GM21447 (cell line): Measurements from ENCODE around the gene CHMP2A.

Source experiments
- ATAC-seq: cut with Tn5 transposase; IDR thresholded peaks from one replicate; pipeline ENCODE4 v1.9.1; 2021; ENCODE audit not compliant: unreplicated experiment

The CHMP2A gene

DNA sequence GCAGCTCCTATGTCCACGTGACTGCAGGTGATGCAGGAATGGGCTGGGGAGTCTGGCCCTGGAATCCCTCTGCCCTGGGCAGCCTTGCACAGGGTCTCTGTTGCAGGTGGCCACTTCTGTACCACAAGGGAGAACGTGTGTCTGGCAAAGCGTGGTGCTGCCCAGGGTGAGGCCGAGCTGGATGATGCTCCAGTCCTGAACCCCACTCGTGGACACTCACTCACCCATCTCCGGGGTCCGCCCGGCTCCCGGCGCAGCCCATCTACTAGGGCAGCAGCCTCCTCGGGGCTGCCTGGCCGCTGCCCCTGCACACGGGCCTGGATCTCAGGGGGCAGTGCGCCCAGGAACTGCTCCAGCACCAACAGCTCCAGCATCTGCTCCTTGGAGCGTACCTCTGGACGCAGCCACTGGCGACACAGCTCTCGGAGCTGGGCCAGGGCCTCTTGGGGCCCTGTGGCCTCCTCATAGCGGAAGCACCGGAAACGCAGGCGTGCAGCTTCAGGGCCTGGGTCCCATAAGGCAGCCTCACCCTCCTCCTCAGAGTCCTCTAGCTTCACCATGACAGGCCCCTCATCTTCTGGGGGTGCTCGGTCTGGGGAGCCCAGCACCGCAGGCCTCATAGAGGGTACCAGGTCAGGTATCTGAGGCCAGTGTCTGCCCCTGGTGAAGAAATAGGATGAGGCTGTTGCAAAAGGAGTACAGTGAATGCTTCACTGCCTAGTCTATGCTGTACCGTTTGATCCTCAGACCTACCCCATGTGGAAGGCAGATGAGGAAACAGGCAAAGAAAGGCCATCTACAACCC is 16.1 kb upstream of the CHMP2A start:
- no peak for ATAC-seq

DNA sequence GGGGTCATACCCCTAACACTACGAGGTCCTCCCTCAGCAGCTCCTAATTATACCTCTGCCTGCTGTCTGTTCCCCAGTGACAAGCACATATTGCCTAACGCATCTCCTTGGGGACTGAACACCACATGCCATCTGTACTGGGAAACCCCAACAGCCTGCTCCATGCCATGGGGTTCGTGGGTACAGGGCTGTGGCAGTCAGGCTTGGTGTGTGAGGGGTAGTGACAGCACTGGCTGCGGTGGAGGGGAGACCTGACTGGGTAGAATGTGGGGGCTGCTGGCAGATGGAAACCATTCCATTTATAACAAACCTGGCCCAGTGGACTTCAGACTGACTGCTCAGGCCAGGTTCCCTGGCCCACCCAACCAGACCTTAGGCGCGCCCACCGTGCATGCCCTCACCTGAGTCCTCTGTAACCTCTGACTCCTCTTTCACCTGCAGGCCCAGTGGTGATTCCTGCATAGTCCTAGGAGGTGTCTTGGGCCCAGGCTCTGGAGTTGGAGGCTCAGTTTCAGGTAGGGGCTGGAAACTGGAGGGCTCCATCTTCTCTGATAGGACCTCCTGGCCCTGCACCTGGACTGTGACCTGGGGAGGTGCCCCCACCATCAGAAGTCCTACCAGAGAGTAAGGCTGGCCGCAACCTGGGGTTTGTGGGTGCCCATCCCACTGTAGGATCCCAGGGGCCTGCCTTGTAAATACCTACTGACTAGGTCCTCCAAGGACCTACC is 15.2 kb upstream of the CHMP2A start:
- ATAC-seq = no peak

- ATAC-seq = no peak
Observed at GRCh38 chr19:58569191-58569942, 14.5 kb upstream of the CHMP2A start.

DNA sequence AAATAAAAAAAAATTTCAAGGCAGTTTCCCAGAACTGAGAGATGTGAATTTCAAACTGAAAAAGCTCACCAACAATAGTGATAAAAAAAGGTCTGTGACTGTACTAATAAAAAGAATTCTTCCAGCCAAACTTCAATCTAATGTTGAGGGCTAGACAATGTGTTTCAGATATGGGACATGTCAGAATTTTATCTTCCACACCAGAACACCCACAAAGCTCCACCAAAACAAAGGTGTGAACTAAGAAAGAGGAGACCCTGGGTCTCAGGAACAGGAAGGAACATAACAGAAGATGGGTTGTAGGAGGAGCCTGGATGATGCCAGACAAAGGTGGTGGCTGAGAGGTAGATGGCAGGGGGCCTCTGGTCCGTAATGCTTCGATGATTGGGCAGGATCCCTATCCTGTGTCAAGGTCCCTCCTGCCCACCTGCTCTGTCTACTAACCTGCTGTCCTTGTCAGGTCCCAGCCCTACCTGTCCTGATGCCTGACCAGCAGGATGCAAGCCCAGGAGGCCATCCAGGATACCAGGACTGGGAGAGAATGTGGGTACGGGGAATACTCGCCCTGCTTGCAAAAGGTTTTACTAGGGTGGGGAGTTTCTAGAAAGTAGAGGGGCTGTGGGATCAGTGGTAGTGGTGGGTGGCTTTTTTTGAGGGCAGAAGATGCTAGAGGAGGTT is 13.7 kb upstream of the CHMP2A start:
- ATAC-seq = no peak

- no peak for ATAC-seq
Observed at GRCh38 chr19:58566989-58567388, 12.1 kb upstream of the CHMP2A start.

DNA sequence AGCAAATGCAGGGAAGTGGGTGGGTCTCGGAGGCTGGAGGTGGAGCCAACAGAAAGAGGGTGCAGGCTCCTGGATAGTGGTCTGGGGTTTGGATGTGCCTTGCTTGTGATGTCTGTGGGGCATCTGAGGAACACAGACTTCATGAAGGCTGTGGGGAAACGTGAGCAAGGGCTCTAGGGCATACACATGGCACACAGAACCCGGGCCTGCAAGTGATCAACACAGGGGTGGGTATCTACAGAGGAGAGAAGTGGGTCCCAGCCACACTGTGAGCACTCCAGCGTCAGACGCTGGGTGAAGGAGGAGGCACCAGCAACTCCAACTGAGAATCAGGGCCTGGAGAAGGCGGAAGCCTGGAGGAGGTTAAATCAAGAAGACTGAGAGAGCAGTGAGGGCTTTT is 8.9 kb upstream of the CHMP2A start:
- ATAC-seq = no peak

DNA sequence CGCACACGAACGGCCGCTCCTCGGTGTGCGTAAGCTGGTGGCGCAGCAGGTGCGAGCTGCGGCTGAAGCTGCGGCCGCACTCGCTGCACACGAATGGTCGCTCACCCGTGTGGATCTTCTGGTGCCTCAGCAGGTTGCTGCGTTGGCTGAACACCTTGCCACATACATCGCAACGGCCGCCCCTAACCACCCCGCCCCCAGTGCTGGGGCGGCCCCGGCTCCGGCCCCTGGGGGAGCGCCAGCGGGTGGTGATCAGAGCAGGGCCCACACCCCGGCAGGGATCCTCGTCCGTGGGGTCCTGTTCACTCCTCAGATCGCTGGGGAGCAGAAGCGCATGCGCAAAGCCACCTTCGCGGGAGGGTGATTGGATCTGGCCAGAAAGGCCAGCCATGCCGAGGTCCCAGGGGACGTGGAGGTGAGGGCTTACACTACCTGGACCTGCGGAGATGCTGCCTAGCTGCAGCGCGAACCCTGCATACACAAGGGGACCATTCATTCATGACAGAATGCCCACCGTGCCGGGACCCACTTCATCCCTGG is 8.2 kb upstream of the CHMP2A start:
- ATAC-seq = no peak

DNA sequence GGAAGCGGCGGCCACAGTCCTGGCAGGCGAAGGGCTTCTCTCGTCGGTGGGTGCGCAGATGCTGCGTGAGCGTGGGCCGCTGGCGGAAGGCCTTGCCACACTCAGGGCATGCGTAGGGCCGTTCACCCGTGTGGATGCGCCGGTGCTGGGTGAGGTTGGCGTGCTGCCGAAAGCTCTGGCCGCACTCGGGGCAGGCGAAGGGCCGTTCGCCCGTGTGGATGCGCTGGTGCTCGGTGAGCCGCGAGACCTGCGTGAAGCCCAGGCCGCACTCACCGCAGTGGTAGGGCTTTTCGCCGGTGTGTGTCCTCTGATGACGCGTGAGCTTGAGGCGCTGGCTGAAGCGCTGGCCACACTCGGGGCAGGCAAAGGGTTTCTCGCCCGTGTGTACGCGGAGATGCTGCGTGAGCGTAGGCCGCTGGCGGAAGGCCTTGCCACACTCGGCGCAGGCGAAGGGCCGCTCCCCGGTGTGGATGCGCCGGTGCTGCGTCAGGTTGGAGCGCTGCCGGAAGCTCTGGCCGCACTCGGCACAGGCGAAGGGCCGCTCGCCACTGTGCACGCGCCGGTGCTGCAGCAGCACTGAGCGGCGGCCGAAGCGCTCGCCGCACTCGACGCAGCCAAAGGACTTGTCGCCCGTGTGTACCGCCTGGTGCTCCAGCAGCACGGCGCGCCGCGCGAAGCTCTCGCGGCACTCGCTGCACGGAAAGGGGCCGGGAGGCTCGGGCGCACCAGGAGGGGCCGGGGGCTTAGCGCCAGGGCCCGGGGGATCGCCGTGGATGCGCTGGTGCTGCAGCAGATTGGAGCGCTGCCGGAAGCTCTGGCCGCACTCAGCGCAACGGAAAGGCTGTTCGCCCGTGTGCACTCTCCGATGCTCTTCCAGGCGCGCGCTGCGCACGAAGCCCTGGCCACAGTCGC is 7.5 kb upstream of the CHMP2A start:
- no peak for ATAC-seq

GRCh38 chr19:58561373-58562121 is 6.6 kb upstream of the CHMP2A start:
- ATAC-seq = no peak

GRCh38 chr19:58560921-58561320 is 6.0 kb upstream of the CHMP2A start:
- no peak for ATAC-seq

- no peak for ATAC-seq
Observed at GRCh38 chr19:58560007-58560887, 5.3 kb upstream of the CHMP2A start.

DNA sequence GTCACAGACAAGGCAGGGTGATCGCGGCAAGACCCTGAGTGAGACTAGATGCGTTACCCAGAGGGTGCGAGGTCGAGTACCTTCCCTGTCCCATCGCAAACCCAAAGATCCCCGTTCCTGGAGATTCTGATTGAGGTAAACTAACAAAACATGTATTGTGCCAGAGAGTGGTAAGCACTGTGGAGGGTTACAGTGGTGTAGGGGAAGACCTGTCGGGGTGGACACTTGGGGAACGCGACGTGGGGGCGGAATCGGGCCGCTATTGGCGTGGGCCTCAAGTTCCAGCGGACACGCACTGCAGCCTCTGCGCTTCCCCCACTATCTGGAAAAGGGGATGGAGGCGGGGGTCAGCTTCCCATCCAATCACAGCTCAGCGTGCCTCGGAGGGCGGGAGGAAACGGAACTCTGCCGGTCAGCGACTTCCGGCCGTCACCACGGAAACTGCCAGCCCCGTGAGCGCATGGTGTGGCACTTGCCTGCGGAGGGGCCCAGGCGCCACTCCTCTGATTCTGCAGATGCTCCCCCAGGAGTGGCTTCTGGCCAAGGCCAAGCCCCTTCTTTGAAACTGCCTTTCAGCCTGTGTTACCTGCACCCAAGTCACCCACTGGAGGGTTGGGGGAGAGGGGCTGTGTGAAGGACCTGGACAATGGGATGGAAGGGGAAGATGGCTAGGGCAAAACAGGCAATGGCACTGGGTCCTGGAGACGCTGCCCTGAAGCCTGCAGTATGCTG is 4.5 kb upstream of the CHMP2A start:
- ATAC-seq = peak; percentile 33

GRCh38 chr19:58558623-58559274 is 3.8 kb upstream of the CHMP2A start:
- peak; percentile 47 for ATAC-seq

DNA sequence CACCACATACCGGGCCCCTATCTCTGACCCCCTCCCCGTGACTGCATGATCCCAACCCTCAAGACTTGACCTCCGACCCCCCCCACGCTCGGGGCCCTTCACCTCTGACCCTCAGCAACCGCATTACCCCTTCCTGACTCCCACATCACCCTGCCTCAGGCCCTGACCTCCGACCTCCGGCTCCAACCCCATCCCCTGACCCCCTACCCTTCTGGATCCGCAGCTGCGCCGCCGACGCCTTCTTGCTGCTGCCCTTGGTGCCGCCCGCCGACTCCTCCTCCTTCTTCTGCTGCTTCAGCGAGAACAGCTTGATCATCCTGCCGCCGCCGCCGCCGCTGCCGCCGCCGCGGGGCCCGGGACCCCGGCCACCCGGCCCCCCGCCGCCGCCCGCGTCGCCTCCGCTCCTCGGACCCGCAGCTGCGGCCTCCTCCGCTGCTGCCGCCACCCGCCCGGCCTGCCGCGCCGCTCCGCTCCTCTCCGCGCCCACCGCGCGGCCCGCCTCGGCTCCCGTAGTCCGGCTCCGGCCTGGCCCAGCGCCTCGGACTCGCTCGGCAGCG is 3.2 kb upstream of the CHMP2A start, which contains the start of gene UBE2M:
UBE2M (minus strand) TSS at position 546 of the 557 bp plus-strand sequence; CDS start at position 316, 230 bp downstream.
- no peak for ATAC-seq

GRCh38 chr19:58557221-58558065 is 2.5 kb upstream of the CHMP2A start:
- no peak for ATAC-seq
